ENCODE measurements around the gene SLC10A3.
A peak's percentile ranks its signal among the peaks of the same experiment; 100 is the strongest.

Gene SLC10A3

DNA sequence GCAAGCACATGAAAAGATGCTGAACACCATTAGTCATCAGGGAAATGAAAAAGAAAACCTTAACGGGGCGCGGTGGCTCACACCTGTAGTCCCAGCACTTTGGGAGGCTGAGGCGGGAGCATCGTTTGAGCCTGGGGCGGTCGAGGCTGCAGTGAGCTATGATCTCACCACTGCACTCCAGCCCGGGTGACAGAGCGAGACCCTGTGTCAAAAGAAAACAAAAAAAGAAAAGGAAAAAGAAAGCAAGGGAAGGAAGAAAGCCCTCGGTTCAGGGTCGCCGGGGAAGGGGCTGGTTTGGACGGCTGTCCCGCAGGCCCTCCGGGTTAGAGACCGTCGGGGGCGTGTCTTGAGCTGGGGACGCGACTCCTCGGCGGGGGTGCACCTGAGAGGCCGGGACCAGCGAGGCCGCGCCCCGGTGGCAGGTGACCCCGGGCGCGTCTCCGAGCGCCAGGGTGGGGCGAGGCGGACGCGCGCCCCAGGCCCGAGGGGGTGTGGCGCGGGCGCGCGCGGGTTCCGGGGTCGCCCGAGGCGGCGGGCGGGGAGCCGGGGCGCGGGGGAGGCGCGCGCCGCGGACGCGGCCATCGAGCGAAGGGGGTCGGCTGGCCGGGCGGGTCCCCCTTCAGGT, 32.8 kb downstream of the SLC10A3 start:
- H3K4me3 ChIP-seq (ENCODE audit: low read depth, low read length), result peak overlapping the region; percentile 51
- TF ChIP-seq, protein P1, sequence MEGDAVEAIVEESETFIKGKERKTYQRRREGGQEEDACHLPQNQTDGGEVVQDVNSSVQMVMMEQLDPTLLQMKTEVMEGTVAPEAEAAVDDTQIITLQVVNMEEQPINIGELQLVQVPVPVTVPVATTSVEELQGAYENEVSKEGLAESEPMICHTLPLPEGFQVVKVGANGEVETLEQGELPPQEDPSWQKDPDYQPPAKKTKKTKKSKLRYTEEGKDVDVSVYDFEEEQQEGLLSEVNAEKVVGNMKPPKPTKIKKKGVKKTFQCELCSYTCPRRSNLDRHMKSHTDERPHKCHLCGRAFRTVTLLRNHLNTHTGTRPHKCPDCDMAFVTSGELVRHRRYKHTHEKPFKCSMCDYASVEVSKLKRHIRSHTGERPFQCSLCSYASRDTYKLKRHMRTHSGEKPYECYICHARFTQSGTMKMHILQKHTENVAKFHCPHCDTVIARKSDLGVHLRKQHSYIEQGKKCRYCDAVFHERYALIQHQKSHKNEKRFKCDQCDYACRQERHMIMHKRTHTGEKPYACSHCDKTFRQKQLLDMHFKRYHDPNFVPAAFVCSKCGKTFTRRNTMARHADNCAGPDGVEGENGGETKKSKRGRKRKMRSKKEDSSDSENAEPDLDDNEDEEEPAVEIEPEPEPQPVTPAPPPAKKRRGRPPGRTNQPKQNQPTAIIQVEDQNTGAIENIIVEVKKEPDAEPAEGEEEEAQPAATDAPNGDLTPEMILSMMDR (IDR thresholded peaks at IDR 0.05; ENCODE audit: low read depth, low read length, missing control alignments), result no peak
- no peak for DNase-seq (ENCODE audit: low read depth)

DNA sequence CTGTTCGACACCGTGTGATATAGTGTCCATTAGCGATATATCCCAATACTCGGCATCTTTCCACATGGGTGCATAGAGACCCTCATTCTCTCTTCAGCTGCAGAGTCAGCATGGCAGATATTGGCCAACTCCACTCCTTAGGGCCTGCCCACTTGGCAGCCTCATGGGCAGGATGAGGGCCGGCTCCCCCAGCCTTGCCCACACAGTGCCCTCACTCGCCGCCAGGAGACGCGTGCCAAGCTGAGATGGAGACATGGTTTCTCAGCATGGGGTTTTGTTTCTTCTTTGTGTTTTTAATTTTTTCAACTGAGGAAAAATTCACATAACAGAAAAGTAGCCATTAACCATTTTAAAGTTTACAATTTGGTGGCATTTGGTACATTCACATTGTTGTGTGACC, 37.6 kb downstream of the SLC10A3 start:
- no peak overlapping the region for H3K4me3 ChIP-seq (ENCODE audit: low read depth, low read length)
- TF ChIP-seq, protein P1 (IDR thresholded peaks at IDR 0.05; ENCODE audit: low read depth, low read length, missing control alignments), result no peak
- no peak for DNase-seq (ENCODE audit: low read depth)

DNA sequence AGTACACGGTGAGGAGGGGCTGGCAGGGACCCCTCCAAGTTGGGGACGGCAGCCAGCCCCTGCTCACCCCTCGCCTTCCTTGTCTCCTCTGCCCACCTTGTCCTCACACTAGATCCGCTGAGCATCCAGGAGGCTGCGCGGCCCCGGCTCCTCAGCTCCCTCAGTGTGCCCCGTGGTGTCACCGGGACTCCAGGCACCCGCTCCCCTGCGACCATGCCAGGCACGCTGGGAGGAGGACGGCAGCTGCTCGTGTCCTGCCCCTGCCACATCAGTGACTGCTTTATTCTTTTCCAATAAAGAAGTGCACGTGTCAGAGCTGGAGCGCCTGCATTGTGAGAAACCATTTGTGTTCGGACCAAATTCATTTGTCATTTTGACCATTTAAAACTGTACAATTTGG, 40.1 kb downstream of the SLC10A3 start:
- TF ChIP-seq, protein P1 (IDR thresholded peaks at IDR 0.05; ENCODE audit: low read depth, low read length, missing control alignments), result no peak
- no peak for DNase-seq (ENCODE audit: low read depth)
- no peak overlapping the region for H3K4me3 ChIP-seq (ENCODE audit: low read depth, low read length)

DNA sequence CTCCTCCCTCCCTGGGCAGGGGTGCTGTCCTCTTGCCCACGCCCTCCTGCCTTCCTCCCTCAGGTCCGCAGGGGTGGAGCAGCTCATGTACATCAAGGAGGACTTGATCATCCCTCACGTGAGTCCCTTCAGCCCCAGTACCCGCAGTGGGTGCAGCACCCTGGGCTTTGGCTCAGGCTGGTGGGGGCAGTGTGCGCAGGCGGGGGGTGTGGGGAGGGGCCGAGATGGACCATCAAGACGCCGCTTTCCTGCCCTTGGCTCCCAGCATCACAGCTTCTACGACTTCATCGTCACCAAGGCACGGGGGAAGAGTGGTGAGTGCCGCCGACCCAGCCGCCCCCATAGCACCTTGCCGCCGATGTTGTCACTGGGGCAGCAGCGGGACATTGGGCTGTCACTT, 40.8 kb downstream of the SLC10A3 start:
- H3K4me3 ChIP-seq (ENCODE audit: low read depth, low read length), result no peak overlapping the region
- TF ChIP-seq, protein P1 (IDR thresholded peaks at IDR 0.05; ENCODE audit: low read depth, low read length, missing control alignments), result no peak
- no peak for DNase-seq (ENCODE audit: low read depth)

DNA sequence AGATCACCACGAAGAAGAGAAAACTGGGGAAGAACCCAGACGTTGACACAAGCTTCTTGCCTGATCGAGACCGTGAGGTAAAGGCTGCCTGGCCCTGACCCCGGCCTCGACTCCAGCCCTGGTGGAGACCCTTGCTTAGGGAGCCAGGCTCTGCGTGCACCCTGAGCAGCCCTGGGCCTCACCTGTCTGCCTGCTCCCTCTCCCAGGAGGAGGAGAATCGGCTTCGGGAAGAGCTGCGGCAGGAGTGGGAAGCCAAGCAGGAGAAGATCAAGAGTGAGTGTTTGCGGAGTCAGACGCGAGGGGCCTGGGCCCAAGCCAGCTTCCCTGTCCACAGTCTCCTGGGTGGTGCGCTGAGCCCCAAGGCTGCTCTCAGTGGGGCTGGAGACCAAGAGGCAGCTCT, 41.9 kb downstream of the SLC10A3 start:
- H3K4me3 ChIP-seq (ENCODE audit: low read depth, low read length), result no peak overlapping the region
- TF ChIP-seq, protein P1 (IDR thresholded peaks at IDR 0.05; ENCODE audit: low read depth, low read length, missing control alignments), result no peak
- DNase-seq (ENCODE audit: low read depth), result no peak

DNA sequence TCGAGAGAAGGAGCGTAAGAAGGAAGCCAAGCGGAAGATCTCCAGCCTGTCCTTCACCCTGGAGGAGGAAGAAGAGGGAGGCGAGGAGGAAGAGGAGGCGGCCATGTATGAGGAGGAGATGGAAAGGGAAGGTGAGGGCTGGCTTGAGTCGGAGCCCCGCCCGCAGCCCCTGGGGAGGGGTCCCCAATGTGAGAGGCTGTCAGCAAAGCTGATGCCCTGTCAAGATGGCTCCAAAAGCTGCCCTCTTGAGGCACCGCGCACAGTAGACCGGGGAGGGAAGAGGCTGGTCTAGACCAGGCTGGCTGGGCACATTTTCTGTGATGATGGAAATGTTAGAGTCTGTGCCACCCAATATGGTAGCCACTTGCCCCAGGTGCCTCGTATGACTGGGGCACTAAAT, 44.0 kb downstream of the SLC10A3 start:
- no peak for DNase-seq (ENCODE audit: low read depth)
- no peak overlapping the region for H3K4me3 ChIP-seq (ENCODE audit: low read depth, low read length)
- TF ChIP-seq, protein P1 (IDR thresholded peaks at IDR 0.05; ENCODE audit: low read depth, low read length, missing control alignments), result no peak

DNA sequence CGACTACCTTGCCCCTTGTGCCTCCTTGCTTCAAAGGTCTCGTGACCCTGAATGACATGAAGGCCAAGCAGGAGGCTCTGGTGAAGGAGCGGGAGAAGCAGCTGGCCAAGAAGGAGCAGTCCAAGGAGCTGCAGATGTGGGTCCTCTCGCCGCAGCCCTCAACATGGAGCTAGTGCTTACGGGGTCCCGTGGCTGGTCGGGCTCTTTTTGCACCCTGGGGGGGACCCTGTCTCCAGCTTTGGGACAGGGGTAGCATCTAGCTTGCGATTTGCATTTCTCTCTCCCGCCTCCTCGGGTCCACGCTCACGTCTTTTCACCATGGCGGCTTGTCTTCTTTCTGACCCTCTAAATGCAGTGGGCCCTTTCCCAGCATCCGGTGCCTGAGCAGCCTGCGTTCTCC, 44.7 kb downstream of the SLC10A3 start:
- TF ChIP-seq, protein P1 (IDR thresholded peaks at IDR 0.05; ENCODE audit: low read depth, low read length, missing control alignments), result no peak
- H3K4me3 ChIP-seq (ENCODE audit: low read depth, low read length), result no peak overlapping the region
- no peak for DNase-seq (ENCODE audit: low read depth)
